Activated B cell treated with CpG ODN at 0.5 μM for 24 hours (primary cell): Measurements from ENCODE around the gene MAML1. TPM values are rescaled to one million over a fixed set of nuclear protein-coding genes. Genes with fewer than 3 reads are reported as not detected.

Source experiments
- ATAC-seq: fragments of 200-7000 bp; cut with Tn5 transposase; one replicate; pipeline ENCODE4 v1.10.0; 2021; ENCODE audit warnings: low read depth, mild to moderate bottlenecking, moderate library complexity
- CTCF ChIA-PET: fragments of 350-600 bp; sonication (Branson Sonifier 250); formaldehyde crosslinking; loops from one replicate; lab custom pipeline; 2021; ENCODE audit warnings: antibody characterized with exemption; lab: Charles Lee
- POLR2A ChIA-PET: fragments of 350-600 bp; sonication (Branson Sonifier 250); formaldehyde crosslinking; loops from one replicate; lab custom pipeline; 2021; ENCODE audit warnings: antibody characterized with exemption; lab: Charles Lee
- DNase-seq: peaks from one replicate; pipeline ENCODE4 v3.0.0; 2022
- H3K27ac Mint-ChIP-seq: one replicate; pipeline ENCODE4 v1.8.0; 2020; ENCODE audit warnings: mixed read lengths
- H3K27me3 Mint-ChIP-seq: one replicate; pipeline ENCODE4 v1.8.0; 2021; ENCODE audit warnings: mixed read lengths
- H3K36me3 Mint-ChIP-seq: one replicate; pipeline ENCODE4 v1.8.0; 2021; ENCODE audit warnings: low read depth, mixed read lengths
- H3K4me1 Mint-ChIP-seq: one replicate; pipeline ENCODE4 v1.8.0; 2021; ENCODE audit warnings: mixed read lengths
- H3K4me3 Mint-ChIP-seq: one replicate; pipeline ENCODE4 v1.8.0; 2020; ENCODE audit warnings: mild to moderate bottlenecking, mixed read lengths
- H3K9me3 Mint-ChIP-seq: one replicate; pipeline ENCODE4 v1.8.0; 2020; ENCODE audit warnings: mixed read lengths
- CTCF ChIP-seq: fragments of 200-600 bp; IDR thresholded peaks from one replicate; pipeline ENCODE4 v1.8.0; 2022; ENCODE audit warnings: antibody characterized with exemption, mild to moderate bottlenecking
- intact Hi-C: fragments of 100-400 bp; cut with micrococcal nuclease; formaldehyde crosslinking; loops from one replicate; pipeline ENCODE4 v1.15.1; 2024
- total RNA-seq: library from RNA; stranded (reverse); gene quantifications from 2 replicates; pipeline ENCODE4 v1.2.3, GENCODE V29; 2022

The MAML1 gene
- total RNA-seq, 1 donor from 2014 or later: 38.8 TPM

GRCh38 chr5:179777456-179777855 is 44.8 kb downstream of the MAML1 start:
- Mint-ChIP-seq H3K36me3 (peaks cover 72% of the 10 kb centered on the region), H3K9me3 (no peaks in the 10 kb centered on the region), H3K4me3 (no peak overlapping the region), H3K27ac (no peak overlapping the region), H3K4me1 (no peaks in the 10 kb centered on the region), H3K27me3 (no peaks in the 10 kb centered on the region)
- intact Hi-C loops: no loop called here
- DNase-seq (no peak), ATAC-seq (no peak)
- POLR2A ChIA-PET: no interaction called here
- no peak for TF ChIP-seq CTCF
- CTCF ChIA-PET: interaction anchor here (0.5 to 1.3 kb wide), 2 partner anchors 19 to 154 kb away, joined by 3 read pairs; no protein-coding TSS in a partner anchor

GRCh38 chr5:179777909-179778308 is 45.3 kb downstream of the MAML1 start:
- Mint-ChIP-seq H3K36me3 (peaks cover 68% of the 10 kb centered on the region), H3K4me1 (no peaks in the 10 kb centered on the region), H3K4me3 (no peak overlapping the region), H3K27ac (no peak overlapping the region), H3K9me3 (no peaks in the 10 kb centered on the region), H3K27me3 (no peaks in the 10 kb centered on the region)
- TF ChIP-seq CTCF: no peak
- CTCF ChIA-PET: no interaction called here
- DNase-seq: no peak
- ATAC-seq: no peak
- intact Hi-C loops: no loop called here
- POLR2A ChIA-PET: no interaction called here

GRCh38 chr5:179778591-179778990 is 46.0 kb downstream of the MAML1 start:
- H3K27ac Mint-ChIP-seq: no peak overlapping the region
- no peak for DNase-seq

GRCh38 chr5:179779826-179780225 is 47.2 kb downstream of the MAML1 start:
- Mint-ChIP-seq H3K36me3 (peaks cover 50% of the 10 kb centered on the region), H3K27me3 (no peaks in the 10 kb centered on the region), H3K27ac (no peak overlapping the region), H3K9me3 (no peaks in the 10 kb centered on the region), H3K4me1 (no peaks in the 10 kb centered on the region), H3K4me3 (no peak overlapping the region)
- ChIA-PET POLR2A (no interaction called here), CTCF (no interaction called here)
- ATAC-seq (no peak), DNase-seq (no peak)
- TF ChIP-seq CTCF: no peak
- intact Hi-C loops: no loop called here

More at GRCh38 chr5:179778591-179778990, 46.0 kb downstream of the MAML1 start:
- no peak for TF ChIP-seq CTCF
- Mint-ChIP-seq H3K27me3 (no peaks in the 10 kb centered on the region), H3K4me1 (no peaks in the 10 kb centered on the region), H3K36me3 (peaks cover 61% of the 10 kb centered on the region), H3K9me3 (no peaks in the 10 kb centered on the region), H3K4me3 (no peak overlapping the region)
- intact Hi-C loops: no loop called here
- ChIA-PET CTCF (no interaction called here), POLR2A (no interaction called here)
- ATAC-seq: no peak

GRCh38 chr5:179780362-179780761 is 47.7 kb downstream of the MAML1 start:
- no peaks in the 10 kb centered on the region for H3K9me3 Mint-ChIP-seq
- DNase-seq (no peak), ATAC-seq (no peak)
- peaks cover 46% of the 10 kb centered on the region for H3K36me3 Mint-ChIP-seq
- intact Hi-C loops: no loop called here
- no peak overlapping the region for H3K27ac Mint-ChIP-seq
- no peaks in the 10 kb centered on the region for H3K4me1 Mint-ChIP-seq
- no peaks in the 10 kb centered on the region for H3K27me3 Mint-ChIP-seq
- CTCF ChIA-PET: no interaction called here
- no peak for TF ChIP-seq CTCF
- H3K4me3 Mint-ChIP-seq: no peak overlapping the region
- POLR2A ChIA-PET: no interaction called here
